GM23248 (cell line): ENCODE measurements around the gene ABHD4. TPM values are rescaled to one million over a fixed set of nuclear protein-coding genes. Genes with fewer than 3 reads are reported as not detected.
A peak's percentile ranks its signal among the peaks of the same experiment; 100 is the strongest.

Experiments
- DNase-seq: peaks from one replicate; pipeline ENCODE4 v3.0.0-alpha.2; 2015
- H2AFZ ChIP-seq: fragments of 200-600 bp; sonication (generic); 2 replicates; pipeline ENCODE4 v1.6.1; 2016; ENCODE audit warnings: antibody characterized with exemption
- H3F3A ChIP-seq: fragments of 200-600 bp; sonication (generic); 2 replicates; pipeline ENCODE4 v1.6.1; 2016; ENCODE audit warnings: mild to moderate bottlenecking, antibody characterized with exemption, mixed run types; ENCODE audit not compliant: insufficient read depth
- H3K27ac ChIP-seq: fragments of 200-600 bp; sonication (generic); 2 replicates; pipeline ENCODE4 v1.5.1; 2016; ENCODE audit warnings: mild to moderate bottlenecking
- H3K27me3 ChIP-seq: fragments of 200-600 bp; sonication (generic); replicated peaks from 2 replicates; pipeline ENCODE4 v1.6.1; 2016; ENCODE audit warnings: mild to moderate bottlenecking; ENCODE audit not compliant: insufficient read depth
- H3K36me3 ChIP-seq: fragments of 200-600 bp; sonication (generic); 2 replicates; pipeline ENCODE4 v1.6.1; 2016; ENCODE audit warnings: low read depth, mild to moderate bottlenecking
- H3K4me1 ChIP-seq: fragments of 200-600 bp; sonication (generic); 2 replicates; pipeline ENCODE4 v1.6.1; 2016; ENCODE audit warnings: mild to moderate bottlenecking; ENCODE audit not compliant: insufficient read depth
- H3K4me2 ChIP-seq: fragments of 200-600 bp; sonication (generic); one replicate; pipeline ENCODE4 v1.6.1; 2016; ENCODE audit warnings: mild to moderate bottlenecking; ENCODE audit not compliant: unreplicated experiment
- H3K4me3 ChIP-seq: fragments of 200-600 bp; sonication (generic); 2 replicates; pipeline ENCODE4 v1.5.1; 2016; ENCODE audit warnings: mild to moderate bottlenecking
- H3K79me2 ChIP-seq: fragments of 200-600 bp; sonication (generic); 2 replicates; pipeline ENCODE4 v1.6.1; 2016; ENCODE audit warnings: mild to moderate bottlenecking; ENCODE audit not compliant: insufficient read depth
- H3K9ac ChIP-seq: fragments of 200-600 bp; sonication (generic); 2 replicates; pipeline ENCODE4 v1.6.1; 2016; ENCODE audit warnings: mild to moderate bottlenecking
- H3K9me2 ChIP-seq: fragments of 200-600 bp; sonication (generic); 2 replicates; pipeline ENCODE4 v1.6.1; 2016; ENCODE audit warnings: mixed run types, mild to moderate bottlenecking, moderate library complexity; ENCODE audit not compliant: insufficient read depth
- H3K9me3 ChIP-seq: fragments of 200-600 bp; sonication (generic); one replicate; pipeline ENCODE4 v1.6.1; 2017; ENCODE audit warnings: low read depth
- H4K20me1 ChIP-seq: fragments of 200-600 bp; sonication (generic); 2 replicates; pipeline ENCODE4 v1.6.0; 2016; ENCODE audit not compliant: insufficient read depth
- EZH2 ChIP-seq: fragments of 200-600 bp; sonication (generic); IDR thresholded peaks from 2 replicates; pipeline ENCODE4 v1.6.1; 2018; ENCODE audit warnings: antibody characterized with exemption, mild to moderate bottlenecking; ENCODE audit not compliant: insufficient read depth, poor library complexity, severe bottlenecking
- EZH2phosphoT487 ChIP-seq: fragments of 200-600 bp; sonication (generic); IDR thresholded peaks from 2 replicates; pipeline ENCODE4 v1.6.1; 2018; ENCODE audit warnings: antibody characterized with exemption, moderate library complexity, mild to moderate bottlenecking, low read depth; ENCODE audit not compliant: insufficient read depth
- WGBS, 2 experiments: methylation state at CpG; one replicate each; pipeline ENCODE4 v1.1.6; 2015 to 2017; ENCODE audit warnings: low lambda C conversion rate in 2 of 2, low coverage in 1 of 2; ENCODE audit errors: missing lambda C conversion rate in 2 of 2; 5-methylcytosine and 5-hydroxymethylcytosine counted together
- in situ Hi-C: fragments of 300-500 bp; cut with MboI; formaldehyde crosslinking; loops from 2 replicates; pipeline ENCODE4 v1.15.0; 2020
- polyA plus RNA-seq: library from polyadenylated mRNA; unstranded; fragments of >200 nt; fragmentation: Nextera tagmentation; extraction: Ambion mirVana; gene quantifications from 2 replicates; pipeline ENCODE4 v1.2.1, GENCODE V29; 2016
- total RNA-seq: library from RNA; depleted of rRNA; stranded (reverse); fragments of >200 nt; shearing (Covaris generic); gene quantifications from 2 replicates; pipeline ENCODE4 v1.2.3, GENCODE V29; 2014

Gene ABHD4
- total and polyA plus RNA-seq, 2 experiments from 2014 or later, result 16.8 to 26.5 TPM

DNA sequence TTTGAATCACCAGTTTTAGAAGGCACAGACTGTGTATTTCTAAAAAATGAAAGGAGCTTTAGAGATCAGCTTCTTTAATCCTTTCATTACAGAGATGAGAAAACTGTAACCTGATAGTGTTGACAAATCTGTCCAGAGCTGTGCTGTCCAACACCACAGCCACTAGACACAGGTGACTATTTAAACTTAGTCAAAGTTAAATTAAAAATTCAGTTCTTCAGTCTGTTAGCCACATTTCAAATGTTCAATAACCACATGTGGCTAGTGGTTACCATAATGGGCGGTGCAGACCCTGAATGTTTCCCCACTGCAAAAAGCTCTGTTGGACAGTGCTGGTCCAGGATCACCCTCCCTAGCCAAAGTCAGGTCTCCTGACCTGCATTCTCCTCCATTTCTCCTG lies 30.7 kb upstream of the ABHD4 start:
- Histone ChIP-seq H3K27ac (no peak overlapping the region), H3K36me3 (peaks cover 27% of the 10 kb centered on the region), H4K20me1 (0 out of 2 replicates have a peak, but pooled peaks cover 5% of the 10 kb centered on the region), H3K9me2 (no peaks in the 10 kb centered on the region), H3K27me3 (no peaks in the 10 kb centered on the region), H3K4me3 (no peak overlapping the region), H3K4me2 (no peak overlapping the region), H3K9ac (no peak overlapping the region), H3K9me3 (no peaks in the 10 kb centered on the region), H3K4me1 (peaks cover 23% of the 10 kb centered on the region), H3F3A (peaks cover 12% of the 10 kb centered on the region), H3K79me2 (peaks cover 82% of the 10 kb centered on the region), H2AFZ (no peak overlapping the region)
- in situ Hi-C loops, result loop anchor here (10.0 kb wide), 1 partner anchor 287 kb away; no protein-coding TSS in a partner anchor
- TF ChIP-seq EZH2, result no peak
- no peak for TF ChIP-seq EZH2phosphoT487
- 100% methylated on average over 1 of the region's 1 CpG for WGBS, 2 experiments
- no peak for DNase-seq

DNA sequence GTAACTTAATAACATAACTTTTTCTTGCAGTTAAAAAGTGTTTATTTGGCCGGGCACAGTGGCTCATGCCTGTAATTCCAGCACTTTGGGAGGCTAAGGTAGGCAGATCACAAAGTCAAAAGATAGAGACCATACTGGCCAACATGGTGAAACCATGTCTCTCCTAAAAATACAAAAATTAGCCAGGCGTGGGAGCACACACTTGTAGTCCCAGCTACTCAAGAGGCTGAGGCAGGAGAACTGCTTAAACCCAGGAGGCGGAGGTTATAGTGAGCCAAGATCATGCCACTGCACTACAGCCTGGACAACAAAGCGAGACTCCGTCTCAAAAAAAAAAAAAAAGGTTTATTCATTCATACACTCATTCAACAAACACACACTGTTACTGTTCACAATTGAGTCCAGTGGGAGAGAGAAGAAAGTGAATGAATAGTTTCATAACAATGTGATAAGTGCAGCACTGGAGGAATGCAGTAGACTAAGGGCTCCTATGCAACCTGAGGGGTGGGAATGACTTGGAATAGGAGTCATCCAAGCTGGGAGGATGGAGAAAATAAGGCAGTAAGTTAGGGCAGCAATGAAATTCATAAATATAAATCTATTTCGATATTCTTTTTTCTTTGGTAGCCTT lies 28.9 kb upstream of the ABHD4 start:
- Histone ChIP-seq H3K9me2 (no peaks in the 10 kb centered on the region), H4K20me1 (0 out of 2 replicates have a peak, but pooled peaks cover 5% of the 10 kb centered on the region), H3K4me2 (no peak overlapping the region), H3K9me3 (no peaks in the 10 kb centered on the region), H3K9ac (no peak overlapping the region), H3K4me1 (peaks cover 31% of the 10 kb centered on the region), H3K4me3 (no peak overlapping the region), H3K27me3 (no peaks in the 10 kb centered on the region), H3F3A (peaks cover 21% of the 10 kb centered on the region), H2AFZ (no peak overlapping the region), H3K79me2 (peaks cover 86% of the 10 kb centered on the region), H3K36me3 (peaks cover 27% of the 10 kb centered on the region), H3K27ac (peak overlapping the region; percentile 28)
- peak; percentile 51 for DNase-seq
- WGBS, 2 experiments, result 78 to 79% methylated on average over 6 of the region's 6 CpGs
- in situ Hi-C loops, result loop anchor here (10.0 kb wide), 1 partner anchor 286 kb away; no protein-coding TSS in a partner anchor
- TF ChIP-seq EZH2phosphoT487 (no peak), EZH2 (no peak)

GRCh38 chr14:22569737-22570131 lies 28.4 kb upstream of the ABHD4 start:
- H3K4me2 ChIP-seq, result no peak overlapping the region
- no peak overlapping the region for H3K9ac ChIP-seq
- H3K27ac ChIP-seq, result no peak overlapping the region
- no peak for DNase-seq
- H3K9me2 ChIP-seq, result no peaks in the 10 kb centered on the region
- H3K4me1 ChIP-seq, result peaks cover 31% of the 10 kb centered on the region
- TF ChIP-seq EZH2, result no peak
- TF ChIP-seq EZH2phosphoT487, result no peak
- no peaks in the 10 kb centered on the region for H3K27me3 ChIP-seq
- no peak overlapping the region for H3K4me3 ChIP-seq
- H3K9me3 ChIP-seq, result no peaks in the 10 kb centered on the region
- in situ Hi-C loops, result loop anchor here (10.0 kb wide), 3 partner anchors 85 to 285 kb away; partner anchors contain the start of gene OXA1L
- peaks cover 86% of the 10 kb centered on the region for H3K79me2 ChIP-seq
- 74 to 76% methylated on average over 3 of the region's 3 CpGs for WGBS, 2 experiments
- 0 out of 2 replicates have a peak, but pooled peaks cover 5% of the 10 kb centered on the region for H4K20me1 ChIP-seq
- H3K36me3 ChIP-seq, result peaks cover 27% of the 10 kb centered on the region
- H3F3A ChIP-seq, result peaks cover 25% of the 10 kb centered on the region
- H2AFZ ChIP-seq, result no peak overlapping the region

GRCh38 chr14:22570132-22570949 lies 27.8 kb upstream of the ABHD4 start:
- peak overlapping the region; percentile 32; the same call in 1 of the 2 replicates for H3K27ac ChIP-seq
- no peak for TF ChIP-seq EZH2phosphoT487
- no peak for TF ChIP-seq EZH2
- H2AFZ ChIP-seq, result peak overlapping the region; percentile 53; the same call in 1 of the 2 replicates
- peaks cover 31% of the 10 kb centered on the region for H3K36me3 ChIP-seq
- H3K9ac ChIP-seq, result no peak overlapping the region
- H3K27me3 ChIP-seq, result no peaks in the 10 kb centered on the region
- H3K4me2 ChIP-seq, result peak overlapping the region; percentile 2
- peaks cover 31% of the 10 kb centered on the region for H3K4me1 ChIP-seq
- H3K9me3 ChIP-seq, result no peaks in the 10 kb centered on the region
- WGBS, 2 experiments, result 33 to 34% methylated on average over 8 of the region's 8 CpGs
- peaks cover 27% of the 10 kb centered on the region for H3F3A ChIP-seq
- peak; percentile 76 for DNase-seq
- peaks cover 86% of the 10 kb centered on the region for H3K79me2 ChIP-seq
- in situ Hi-C loops, result loop anchor here (10.0 kb wide), 2 partner anchors 84 to 194 kb away; partner anchors contain the start of gene OXA1L
- no peaks in the 10 kb centered on the region for H3K9me2 ChIP-seq
- H4K20me1 ChIP-seq, result 0 out of 2 replicates have a peak, but pooled peaks cover 5% of the 10 kb centered on the region
- no peak overlapping the region for H3K4me3 ChIP-seq
